Astrocyte (in vitro differentiated cells and primary cell): ENCODE data around the gene ASPSCR1. TPM values are rescaled to one million over a fixed set of nuclear protein-coding genes. Genes with fewer than 3 reads are reported as not detected.

ENCODE experiments used
- DNase-seq: peaks from one replicate; pipeline ENCODE4 v3.0.0-alpha.2; 2010; ENCODE audit warnings: low read depth
- FAIRE-seq: peaks from 2 replicates; lab custom pipeline; 2011; peaks lifted over from hg19 to GRCh38; lab: Jason Lieb, UNC
- H2AFZ ChIP-seq: 2 replicates; pipeline ENCODE4 v1.6.0; 2012; ENCODE audit warnings: low read depth, low read length, inconsistent platforms
- H3K27ac ChIP-seq: 2 replicates; pipeline ENCODE4 v1.5.1; 2011; ENCODE audit warnings: low read depth, low read length, inconsistent platforms
- H3K27me3 ChIP-seq: 2 replicates; pipeline ENCODE4 v1.6.0; 2011; ENCODE audit warnings: low read length, inconsistent platforms; ENCODE audit not compliant: insufficient read depth
- H3K36me3 ChIP-seq: 2 replicates; pipeline ENCODE4 v1.5.1; 2011; ENCODE audit warnings: low read length, inconsistent platforms; ENCODE audit not compliant: insufficient read depth
- H3K4me1 ChIP-seq: 2 replicates; pipeline ENCODE4 v1.5.1; 2011; ENCODE audit warnings: low read length, inconsistent platforms; ENCODE audit not compliant: insufficient read depth
- H3K4me2 ChIP-seq: 2 replicates; pipeline ENCODE4 v1.6.0; 2012; ENCODE audit warnings: low read length, inconsistent platforms
- H3K4me3 ChIP-seq: 2 replicates; pipeline ENCODE4 v1.5.1; 2011; ENCODE audit warnings: low read depth, mild to moderate bottlenecking, low read length, inconsistent platforms; ENCODE audit not compliant: insufficient read depth
- H3K79me2 ChIP-seq: 2 replicates; pipeline ENCODE4 v1.6.0; 2012; ENCODE audit warnings: mild to moderate bottlenecking, low read length, inconsistent platforms; ENCODE audit not compliant: insufficient read depth
- H3K9ac ChIP-seq: 2 replicates; pipeline ENCODE4 v1.6.0; 2012; ENCODE audit warnings: mild to moderate bottlenecking, low read length, inconsistent platforms
- H3K9me3 ChIP-seq: 2 replicates; pipeline ENCODE4 v1.5.1; 2012; ENCODE audit warnings: low read depth, mild to moderate bottlenecking, low read length, inconsistent platforms; ENCODE audit not compliant: insufficient read depth
- H4K20me1 ChIP-seq: 2 replicates; pipeline ENCODE4 v1.6.0; 2012; ENCODE audit warnings: low read length, inconsistent platforms; ENCODE audit not compliant: insufficient read depth
- H3K27ac Mint-ChIP-seq: one replicate; pipeline ENCODE4 v1.8.0; 2021; ENCODE audit warnings: mild to moderate bottlenecking, mixed read lengths; ENCODE audit not compliant: unreplicated experiment
- H3K27me3 Mint-ChIP-seq: one replicate; pipeline ENCODE4 v1.8.0; 2021; ENCODE audit warnings: low read depth, mixed read lengths; ENCODE audit not compliant: unreplicated experiment
- H3K36me3 Mint-ChIP-seq: one replicate; pipeline ENCODE4 v1.8.0; 2021; ENCODE audit warnings: low read depth, mixed read lengths; ENCODE audit not compliant: unreplicated experiment
- H3K4me1 Mint-ChIP-seq: one replicate; pipeline ENCODE4 v1.8.0; 2021; ENCODE audit warnings: low read depth, mixed read lengths; ENCODE audit not compliant: unreplicated experiment
- H3K4me3 Mint-ChIP-seq: one replicate; pipeline ENCODE4 v1.8.0; 2021; ENCODE audit warnings: mild to moderate bottlenecking, moderate library complexity, mixed read lengths; ENCODE audit not compliant: unreplicated experiment
- H3K9me3 Mint-ChIP-seq: one replicate; pipeline ENCODE4 v1.8.0; 2021; ENCODE audit warnings: mild to moderate bottlenecking, mixed read lengths; ENCODE audit not compliant: unreplicated experiment
- EZH2 ChIP-seq: IDR thresholded peaks from 2 replicates; pipeline ENCODE4 v1.6.1; 2012; ENCODE audit warnings: mild to moderate bottlenecking, low read length, inconsistent platforms; ENCODE audit not compliant: insufficient read depth
- total RNA-seq: library from RNA; stranded (reverse); gene quantifications from 2 replicates; pipeline ENCODE4 v1.2.1, GENCODE V29; 2021
- TF ChIP-seq, protein P1 (sequence below): IDR thresholded peaks from 2 replicates; pipeline ENCODE4 v1.5.1; 2011; ENCODE audit warnings: low read depth, mild to moderate bottlenecking, inconsistent platforms, low read length, moderate library complexity; ENCODE audit not compliant: insufficient read depth

ASPSCR1 gene
- total RNA-seq, 1 donor from 2014 or later = 25.5 TPM

DNA sequence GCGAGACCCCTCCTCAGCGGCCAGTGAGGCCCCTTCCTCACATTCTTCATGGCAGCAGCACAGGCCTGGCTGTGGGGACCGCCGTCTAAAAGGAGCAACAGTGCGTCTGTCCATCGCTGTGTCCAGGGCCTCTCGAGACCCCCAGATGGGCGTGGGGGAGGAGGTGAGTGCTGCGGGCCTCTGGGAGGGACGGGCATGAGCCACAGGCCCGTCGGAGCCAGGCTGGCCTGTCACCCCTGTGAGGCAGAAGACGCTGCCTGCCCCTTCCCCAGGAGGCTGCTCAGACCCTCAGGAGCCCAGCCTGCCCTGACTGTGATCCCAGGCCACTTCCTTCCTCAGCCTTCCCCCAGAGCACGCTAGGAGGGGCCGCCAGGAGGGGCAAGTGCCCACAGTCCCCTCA is 38.2 kb upstream of the ASPSCR1 start:
- H3K36me3 ChIP-seq = no peaks in the 10 kb centered on the region
- H2AFZ ChIP-seq = no peak overlapping the region
- TF ChIP-seq, protein P1, sequence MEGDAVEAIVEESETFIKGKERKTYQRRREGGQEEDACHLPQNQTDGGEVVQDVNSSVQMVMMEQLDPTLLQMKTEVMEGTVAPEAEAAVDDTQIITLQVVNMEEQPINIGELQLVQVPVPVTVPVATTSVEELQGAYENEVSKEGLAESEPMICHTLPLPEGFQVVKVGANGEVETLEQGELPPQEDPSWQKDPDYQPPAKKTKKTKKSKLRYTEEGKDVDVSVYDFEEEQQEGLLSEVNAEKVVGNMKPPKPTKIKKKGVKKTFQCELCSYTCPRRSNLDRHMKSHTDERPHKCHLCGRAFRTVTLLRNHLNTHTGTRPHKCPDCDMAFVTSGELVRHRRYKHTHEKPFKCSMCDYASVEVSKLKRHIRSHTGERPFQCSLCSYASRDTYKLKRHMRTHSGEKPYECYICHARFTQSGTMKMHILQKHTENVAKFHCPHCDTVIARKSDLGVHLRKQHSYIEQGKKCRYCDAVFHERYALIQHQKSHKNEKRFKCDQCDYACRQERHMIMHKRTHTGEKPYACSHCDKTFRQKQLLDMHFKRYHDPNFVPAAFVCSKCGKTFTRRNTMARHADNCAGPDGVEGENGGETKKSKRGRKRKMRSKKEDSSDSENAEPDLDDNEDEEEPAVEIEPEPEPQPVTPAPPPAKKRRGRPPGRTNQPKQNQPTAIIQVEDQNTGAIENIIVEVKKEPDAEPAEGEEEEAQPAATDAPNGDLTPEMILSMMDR = no peak
- no peak for TF ChIP-seq EZH2
- H3K4me3 ChIP-seq = no peak overlapping the region
- Mint-ChIP-seq H3K4me1 (peaks cover 5% of the 10 kb centered on the region), H3K4me3 (no peak overlapping the region), H3K9me3 (no peaks in the 10 kb centered on the region), H3K27ac (no peak overlapping the region), H3K36me3 (peaks cover 4% of the 10 kb centered on the region), H3K27me3 (peaks cover 12% of the 10 kb centered on the region)
- FAIRE-seq (no peak), DNase-seq (no peak)
- H4K20me1 ChIP-seq = peaks cover 8% of the 10 kb centered on the region
- H3K4me2 ChIP-seq = no peak overlapping the region
- no peak overlapping the region for H3K27ac ChIP-seq
- peaks cover 20% of the 10 kb centered on the region for H3K79me2 ChIP-seq
- H3K9ac ChIP-seq = no peak overlapping the region
- peaks cover 8% of the 10 kb centered on the region for H3K27me3 ChIP-seq
- H3K9me3 ChIP-seq = no peaks in the 10 kb centered on the region
- peaks cover 6% of the 10 kb centered on the region for H3K4me1 ChIP-seq

DNA sequence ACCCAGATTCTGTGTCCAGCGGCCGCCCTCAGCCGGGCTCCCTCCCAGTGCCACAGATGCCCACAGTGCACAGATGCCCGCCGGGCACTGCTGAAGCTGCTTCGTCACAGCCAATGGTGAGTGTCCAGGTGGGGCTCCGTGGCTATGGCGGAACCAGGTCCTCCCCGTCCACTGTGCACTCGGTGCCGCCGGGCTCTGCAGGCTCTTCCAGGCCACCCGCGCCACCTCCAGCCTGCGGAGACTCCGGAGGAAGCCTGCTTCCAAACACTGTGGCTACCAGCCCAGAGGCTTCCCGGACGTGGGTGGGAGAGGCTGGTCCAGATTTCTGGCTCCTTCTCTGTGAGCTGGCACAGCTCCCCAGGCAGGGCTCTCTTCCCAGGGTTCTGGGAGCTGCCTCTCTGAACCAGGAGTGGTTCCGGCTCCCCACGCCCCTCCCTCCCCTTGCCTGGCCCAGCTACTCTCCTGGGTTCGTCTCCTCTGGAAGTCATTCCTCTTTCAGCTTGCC is 37.5 kb upstream of the ASPSCR1 start:
- H3K9me3 Mint-ChIP-seq = no peaks in the 10 kb centered on the region

More for the DNA sequence above, 37.5 kb upstream of the ASPSCR1 start:
- H3K9me3 ChIP-seq = no peaks in the 10 kb centered on the region
- FAIRE-seq = no peak
- H3K4me1 ChIP-seq = peaks cover 6% of the 10 kb centered on the region
- no peak overlapping the region for H3K9ac ChIP-seq
- H3K27ac ChIP-seq = no peak overlapping the region
- H3K4me3 ChIP-seq = no peak overlapping the region
- H3K79me2 ChIP-seq = peaks cover 18% of the 10 kb centered on the region
- DNase-seq = no peak
- Mint-ChIP-seq H3K4me3 (no peak overlapping the region), H3K27ac (no peak overlapping the region), H3K27me3 (peaks cover 12% of the 10 kb centered on the region), H3K4me1 (peaks cover 5% of the 10 kb centered on the region), H3K36me3 (peaks cover 4% of the 10 kb centered on the region)
- H2AFZ ChIP-seq = no peak overlapping the region
- H4K20me1 ChIP-seq = peaks cover 8% of the 10 kb centered on the region
- H3K27me3 ChIP-seq = peaks cover 13% of the 10 kb centered on the region
- no peak overlapping the region for H3K4me2 ChIP-seq
- TF ChIP-seq EZH2 = no peak
- TF ChIP-seq, protein P1 = no peak
- H3K36me3 ChIP-seq = no peaks in the 10 kb centered on the region
